ENCODE measurements around the gene HRH2.
"Not testable (repeated sequence)": the region's sequence is repeated elsewhere in the genome, so short reads cannot be mapped to it uniquely, and the experiment has no call there.

The HRH2 gene

GRCh38 chr5:175657593-175658271, at the start of gene HRH2:
Gene HRH2 (plus strand): TSS chr5:175658071. CDS start chr5:175683234, 25,163 bp downstream.
- no peak for DNase-seq (ENCODE audit: low spot score)

- no peak for DNase-seq (ENCODE audit: low spot score)
Measured at GRCh38 chr5:175609526-175609925, 48.3 kb upstream of the HRH2 start.

- DNase-seq (ENCODE audit: low spot score) = no peak
Measured at GRCh38 chr5:175610381-175610780, 47.5 kb upstream of the HRH2 start.

GRCh38 chr5:175610898-175611297, 47.0 kb upstream of the HRH2 start:
- no peak for DNase-seq (ENCODE audit: low spot score)

GRCh38 chr5:175614223-175614815, 43.6 kb upstream of the HRH2 start:
- no peak for DNase-seq (ENCODE audit: low spot score)

GRCh38 chr5:175614861-175615260, 43.0 kb upstream of the HRH2 start:
- no peak for DNase-seq (ENCODE audit: low spot score)

- DNase-seq (ENCODE audit: low spot score) = no peak
Measured at GRCh38 chr5:175616083-175616482, 41.8 kb upstream of the HRH2 start.

GRCh38 chr5:175616527-175616926, 41.3 kb upstream of the HRH2 start:
- not testable (repeated sequence) for DNase-seq (ENCODE audit: low spot score)

GRCh38 chr5:175617447-175617846, 40.4 kb upstream of the HRH2 start:
- no peak for DNase-seq (ENCODE audit: low spot score)

GRCh38 chr5:175620527-175620926, 37.3 kb upstream of the HRH2 start:
- DNase-seq (ENCODE audit: low spot score) = no peak

GRCh38 chr5:175621971-175622370, 35.9 kb upstream of the HRH2 start:
- no peak for DNase-seq (ENCODE audit: low spot score)

- no peak for DNase-seq (ENCODE audit: low spot score)
Measured at GRCh38 chr5:175623088-175623487, 34.8 kb upstream of the HRH2 start.

GRCh38 chr5:175624316-175624715, 33.6 kb upstream of the HRH2 start:
- no peak for DNase-seq (ENCODE audit: low spot score)

GRCh38 chr5:175627005-175627404, 30.9 kb upstream of the HRH2 start:
- DNase-seq (ENCODE audit: low spot score) = no peak

GRCh38 chr5:175627739-175628138, 30.1 kb upstream of the HRH2 start:
- DNase-seq (ENCODE audit: low spot score) = no peak

- DNase-seq (ENCODE audit: low spot score) = no peak
Measured at GRCh38 chr5:175628668-175629067, 29.2 kb upstream of the HRH2 start.

GRCh38 chr5:175629261-175629660, 28.6 kb upstream of the HRH2 start:
- DNase-seq (ENCODE audit: low spot score) = no peak

GRCh38 chr5:175629793-175630192, 28.1 kb upstream of the HRH2 start:
- no peak for DNase-seq (ENCODE audit: low spot score)

GRCh38 chr5:175635854-175636584, 21.9 kb upstream of the HRH2 start:
- DNase-seq (ENCODE audit: low spot score) = no peak

GRCh38 chr5:175638305-175638704, 19.6 kb upstream of the HRH2 start:
- no peak for DNase-seq (ENCODE audit: low spot score)

GRCh38 chr5:175640106-175640775, 17.6 kb upstream of the HRH2 start:
- no peak for DNase-seq (ENCODE audit: low spot score)

- no peak for DNase-seq (ENCODE audit: low spot score)
Measured at GRCh38 chr5:175642998-175643397, 14.9 kb upstream of the HRH2 start.

- no peak for DNase-seq (ENCODE audit: low spot score)
Measured at GRCh38 chr5:175646251-175646650, 11.6 kb upstream of the HRH2 start.

Data from SW480 (cell line).